ENCODE data around the gene ZXDC.
A peak's percentile ranks its signal among the peaks of the same experiment; 100 is the strongest.

The ZXDC gene

GRCh38 chr3:126394179-126394976, 81.3 kb downstream of the ZXDC start, which contains the start of gene CFAP100:
CFAP100 (plus strand) TSS chr3:126394909; CDS start chr3:126396001, 1,092 bp downstream.
- DNase-seq (ENCODE audit: low spot score) = peak; percentile 65

DNA sequence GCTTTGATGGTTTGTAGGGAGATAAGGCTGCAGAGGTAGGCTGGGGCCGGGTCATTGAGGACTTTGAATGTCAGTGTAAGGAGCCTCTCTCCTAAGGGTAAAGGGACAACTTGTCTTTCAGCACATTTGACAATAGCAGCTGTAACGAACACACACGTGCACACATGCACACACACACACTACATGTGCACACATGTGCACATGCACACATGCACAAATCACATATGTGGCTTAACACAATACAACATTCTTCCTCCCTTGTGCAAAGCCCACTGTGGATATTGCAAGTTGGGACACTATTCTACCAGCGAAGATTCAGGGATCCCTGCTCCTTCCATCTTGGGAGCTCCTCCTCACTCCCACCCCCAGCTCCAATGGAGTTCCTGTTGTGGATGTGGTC, 82.1 kb downstream of the ZXDC start:
- no peak for DNase-seq (ENCODE audit: low spot score)

- DNase-seq (ENCODE audit: low spot score) = no peak
These were observed 83.4 kb downstream of the ZXDC start for GRCh38 chr3:126392246-126392645.

DNA sequence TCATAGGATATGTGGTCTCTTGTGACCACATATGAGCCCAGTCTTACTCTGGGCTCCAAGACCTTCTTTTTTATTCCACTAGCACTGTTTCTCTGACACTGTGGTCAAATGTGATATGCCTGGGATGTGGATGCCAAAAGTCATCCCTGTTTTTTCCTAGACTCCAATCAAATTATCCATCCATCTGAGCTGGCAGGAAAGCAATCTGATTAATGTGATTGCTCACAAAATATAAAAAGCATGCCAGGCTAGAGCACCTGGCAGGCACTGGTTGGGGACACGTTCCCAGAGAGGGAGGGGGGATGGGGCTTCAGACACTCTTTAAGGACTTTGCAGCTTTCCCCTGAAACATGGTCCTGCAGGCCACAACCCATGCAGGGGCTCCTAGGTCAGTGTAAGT, 84.1 kb downstream of the ZXDC start:
- DNase-seq (ENCODE audit: low spot score) = no peak

DNA sequence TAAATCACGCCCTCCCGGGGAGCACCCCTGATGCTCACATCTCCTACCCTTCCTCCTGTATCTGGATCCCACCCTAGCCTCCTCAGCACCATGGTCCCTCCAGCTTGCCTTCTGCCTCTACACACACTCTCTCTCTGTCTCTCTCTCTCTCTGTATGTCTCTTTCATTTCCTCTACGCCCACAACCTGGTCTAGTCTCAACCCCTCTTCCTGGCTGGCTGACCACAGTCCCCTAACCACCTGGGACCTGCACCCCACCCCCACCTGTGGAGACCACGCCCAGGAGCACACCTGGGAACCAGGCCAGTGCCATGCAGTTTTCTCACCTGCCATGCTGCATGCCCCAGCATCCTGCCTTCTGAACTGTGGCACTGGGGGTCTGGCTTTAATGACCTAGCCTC, 84.9 kb downstream of the ZXDC start:
- no peak for DNase-seq (ENCODE audit: low spot score)

GRCh38 chr3:126390201-126390600, 85.5 kb downstream of the ZXDC start:
- DNase-seq (ENCODE audit: low spot score) = no peak

GRCh38 chr3:126389794-126390146, 85.9 kb downstream of the ZXDC start:
- DNase-seq (ENCODE audit: low spot score) = no peak

DNA sequence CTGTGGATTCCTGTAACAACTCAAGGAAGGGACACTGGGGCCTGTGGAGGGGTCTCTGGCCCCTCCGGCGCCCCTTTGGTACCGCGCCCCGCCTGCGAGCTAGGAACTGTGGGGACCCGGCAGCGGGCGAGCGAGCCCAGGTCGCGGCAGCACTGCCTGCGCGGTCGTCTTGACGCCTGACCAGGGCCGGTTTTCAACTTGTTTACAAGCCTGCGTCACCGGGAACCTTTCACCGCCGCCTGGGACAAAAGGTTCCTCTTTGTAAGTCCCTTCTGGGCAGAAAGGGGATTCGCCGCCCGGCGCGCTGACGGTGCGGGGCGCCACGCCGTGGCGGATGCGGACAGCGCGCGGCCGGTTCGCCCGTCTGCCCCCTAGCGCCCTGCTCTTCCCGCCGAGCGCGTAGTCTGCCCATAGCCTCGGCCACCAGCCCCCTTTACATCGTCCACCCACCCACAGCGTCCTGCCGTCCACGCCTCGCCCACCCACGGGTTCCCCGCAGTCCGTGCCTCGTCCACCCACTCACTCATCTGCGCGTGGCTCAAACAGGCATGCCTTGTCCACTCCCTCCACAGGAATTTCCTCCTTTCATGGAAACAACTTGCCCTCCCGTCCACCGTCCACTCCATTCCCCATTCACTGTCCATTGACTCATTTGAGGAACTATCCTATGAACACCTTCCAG, 86.4 kb downstream of the ZXDC start:
- peak; percentile 95 for DNase-seq (ENCODE audit: low spot score)
